HG03175 (cell line): ENCODE measurements around the gene IGFBP4.

Experiments used
- ATAC-seq: cut with Tn5 transposase; IDR thresholded peaks from one replicate; pipeline ENCODE4 v1.9.1; 2021; ENCODE audit warnings: mild to moderate bottlenecking, moderate library complexity; ENCODE audit not compliant: unreplicated experiment

IGFBP4 gene

GRCh38 chr17:40454613-40454995 is 11.4 kb downstream of the IGFBP4 start:
- no peak for ATAC-seq

DNA sequence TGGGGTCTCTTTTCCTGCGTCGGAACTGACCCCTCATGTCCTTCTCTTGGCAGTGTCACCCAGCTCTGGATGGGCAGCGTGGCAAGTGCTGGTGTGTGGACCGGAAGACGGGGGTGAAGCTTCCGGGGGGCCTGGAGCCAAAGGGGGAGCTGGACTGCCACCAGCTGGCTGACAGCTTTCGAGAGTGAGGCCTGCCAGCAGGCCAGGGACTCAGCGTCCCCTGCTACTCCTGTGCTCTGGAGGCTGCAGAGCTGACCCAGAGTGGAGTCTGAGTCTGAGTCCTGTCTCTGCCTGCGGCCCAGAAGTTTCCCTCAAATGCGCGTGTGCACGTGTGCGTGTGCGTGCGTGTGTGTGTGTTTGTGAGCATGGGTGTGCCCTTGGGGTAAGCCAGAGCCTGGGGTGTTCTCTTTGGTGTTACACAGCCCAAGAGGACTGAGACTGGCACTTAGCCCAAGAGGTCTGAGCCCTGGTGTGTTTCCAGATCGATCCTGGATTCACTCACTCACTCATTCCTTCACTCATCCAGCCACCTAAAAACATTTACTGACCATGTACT is 13.2 kb downstream of the IGFBP4 start:
- ATAC-seq = no peak

DNA sequence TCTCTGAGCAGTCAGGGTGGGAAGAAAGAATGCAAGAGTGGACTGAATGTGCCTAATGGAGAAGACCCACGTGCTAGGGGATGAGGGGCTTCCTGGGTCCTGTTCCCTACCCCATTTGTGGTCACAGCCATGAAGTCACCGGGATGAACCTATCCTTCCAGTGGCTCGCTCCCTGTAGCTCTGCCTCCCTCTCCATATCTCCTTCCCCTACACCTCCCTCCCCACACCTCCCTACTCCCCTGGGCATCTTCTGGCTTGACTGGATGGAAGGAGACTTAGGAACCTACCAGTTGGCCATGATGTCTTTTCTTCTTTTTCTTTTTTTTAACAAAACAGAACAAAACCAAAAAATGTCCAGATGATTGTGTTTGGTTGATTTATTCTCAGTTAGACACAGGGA is 14.1 kb downstream of the IGFBP4 start:
- no peak for ATAC-seq

DNA sequence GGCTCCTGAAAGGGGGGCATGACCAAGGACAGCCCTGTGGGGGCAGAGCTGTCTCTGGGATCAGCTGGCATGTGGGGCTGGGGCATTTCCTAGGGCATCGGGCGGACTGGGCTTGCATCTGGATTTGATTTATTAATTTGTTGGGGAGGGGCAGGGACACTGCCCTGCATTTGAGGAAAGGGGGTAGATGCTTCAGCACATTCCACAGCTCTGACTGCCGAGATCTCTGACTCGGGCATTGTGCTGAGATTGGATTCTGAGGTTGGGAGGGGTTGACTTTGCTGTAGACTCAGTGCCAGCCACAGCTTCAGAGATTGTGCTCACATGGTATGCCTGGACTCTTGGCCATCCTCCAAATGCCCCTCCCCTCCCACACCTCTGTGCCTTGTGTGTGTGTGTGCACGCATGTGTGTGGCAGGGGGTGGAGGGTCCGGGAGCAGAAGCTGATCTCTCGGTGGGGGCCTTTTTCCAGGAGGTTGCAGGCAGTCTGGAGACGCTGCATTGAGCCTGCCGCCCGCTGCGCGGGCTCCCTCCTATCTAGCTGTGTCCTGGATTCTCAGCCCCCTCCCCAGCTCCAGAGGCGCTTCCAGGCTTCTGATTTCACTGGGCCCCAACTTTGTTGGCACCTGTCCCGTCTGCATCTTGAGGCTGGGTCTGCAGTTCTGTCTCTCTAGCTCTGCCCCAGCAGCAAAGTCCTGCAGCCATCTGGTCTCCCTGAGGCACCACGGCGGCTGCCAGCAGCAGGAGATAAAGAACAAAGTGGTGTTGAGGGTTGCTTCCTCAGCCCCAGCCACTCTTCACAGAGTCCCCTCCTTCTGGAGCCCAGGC is 14.9 kb downstream of the IGFBP4 start:
- ATAC-seq = no peak

DNA sequence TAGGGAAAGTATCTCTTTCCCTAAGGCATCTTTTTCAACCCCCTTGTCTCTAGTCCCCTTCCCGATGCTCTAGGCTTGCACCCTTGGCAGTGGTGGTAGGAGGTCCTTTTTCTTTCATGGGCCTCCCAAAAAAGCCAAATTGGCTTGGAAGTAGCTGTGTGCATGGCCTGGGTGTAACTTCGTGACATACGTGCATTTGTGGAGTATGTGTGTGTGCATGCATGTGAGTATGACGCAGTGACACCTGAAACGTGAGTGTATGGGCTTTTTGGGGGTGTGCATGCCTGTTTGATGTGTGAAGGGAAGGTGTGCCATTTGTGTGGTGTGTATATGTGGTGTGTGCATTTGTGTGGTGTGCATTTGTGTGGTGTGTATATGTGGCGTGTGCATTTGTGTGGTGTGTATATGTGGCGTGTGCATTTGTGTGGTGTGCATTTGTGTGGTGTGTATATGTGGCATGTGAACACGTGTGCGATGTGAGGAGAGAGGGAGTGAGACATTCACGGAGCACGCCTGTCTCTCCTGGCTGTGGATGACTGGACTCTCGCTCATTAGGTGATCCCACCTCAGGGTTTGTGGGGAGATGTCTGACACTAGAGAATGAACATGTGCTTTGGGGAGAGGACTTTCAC is 15.7 kb downstream of the IGFBP4 start:
- ATAC-seq = no peak

DNA sequence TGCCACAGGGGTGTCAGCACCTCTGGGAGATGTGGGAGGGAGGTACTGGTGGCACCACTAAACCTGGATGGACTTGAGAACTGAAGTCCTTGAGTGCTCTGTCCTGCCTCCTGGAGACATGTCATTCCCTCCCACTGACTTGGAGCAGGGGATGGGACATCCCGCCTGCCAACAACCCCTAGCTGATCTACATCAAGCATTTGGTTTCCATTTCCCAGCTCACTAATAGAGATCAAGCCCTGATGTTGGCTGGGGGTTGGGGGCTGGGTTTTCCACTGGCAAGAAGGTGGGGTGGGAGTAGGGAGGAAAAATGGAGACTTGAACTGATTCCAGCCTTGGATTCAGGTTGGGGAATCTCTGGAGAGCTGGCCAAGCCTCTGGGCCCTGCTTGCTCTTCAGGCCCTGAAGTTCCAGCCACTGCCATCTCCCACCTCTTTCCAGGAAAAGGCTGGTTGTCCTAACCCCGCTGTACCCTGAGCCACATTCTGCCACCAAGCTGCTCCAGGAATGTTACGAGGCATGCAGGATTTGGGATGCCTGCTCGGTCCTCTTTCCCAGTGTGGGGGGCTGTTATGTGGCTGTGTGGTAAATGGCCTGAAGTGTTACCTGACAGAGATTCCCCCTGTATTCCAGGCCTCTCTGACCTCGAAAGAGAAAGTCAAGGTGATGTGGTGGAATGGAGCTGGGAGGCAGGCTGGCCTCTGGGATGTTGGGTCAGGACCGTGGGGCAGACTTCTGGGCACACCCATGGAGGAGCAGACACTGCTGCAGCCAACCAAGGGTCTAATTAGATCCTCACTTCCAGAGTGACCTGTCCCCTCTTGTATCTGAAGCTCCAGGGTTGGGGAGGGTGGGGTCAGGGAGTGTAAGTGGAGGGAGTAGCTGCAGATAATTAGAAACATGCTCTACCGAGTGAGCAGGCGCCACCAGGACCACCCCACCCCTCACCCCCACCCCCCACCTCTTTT is 16.7 kb downstream of the IGFBP4 start:
- no peak for ATAC-seq

GRCh38 chr17:40460604-40460967 is 17.3 kb downstream of the IGFBP4 start:
- no peak for ATAC-seq

- ATAC-seq = no peak
Measured at GRCh38 chr17:40460968-40461731, 17.9 kb downstream of the IGFBP4 start.

GRCh38 chr17:40461732-40462342 is 18.6 kb downstream of the IGFBP4 start:
- ATAC-seq = no peak

DNA sequence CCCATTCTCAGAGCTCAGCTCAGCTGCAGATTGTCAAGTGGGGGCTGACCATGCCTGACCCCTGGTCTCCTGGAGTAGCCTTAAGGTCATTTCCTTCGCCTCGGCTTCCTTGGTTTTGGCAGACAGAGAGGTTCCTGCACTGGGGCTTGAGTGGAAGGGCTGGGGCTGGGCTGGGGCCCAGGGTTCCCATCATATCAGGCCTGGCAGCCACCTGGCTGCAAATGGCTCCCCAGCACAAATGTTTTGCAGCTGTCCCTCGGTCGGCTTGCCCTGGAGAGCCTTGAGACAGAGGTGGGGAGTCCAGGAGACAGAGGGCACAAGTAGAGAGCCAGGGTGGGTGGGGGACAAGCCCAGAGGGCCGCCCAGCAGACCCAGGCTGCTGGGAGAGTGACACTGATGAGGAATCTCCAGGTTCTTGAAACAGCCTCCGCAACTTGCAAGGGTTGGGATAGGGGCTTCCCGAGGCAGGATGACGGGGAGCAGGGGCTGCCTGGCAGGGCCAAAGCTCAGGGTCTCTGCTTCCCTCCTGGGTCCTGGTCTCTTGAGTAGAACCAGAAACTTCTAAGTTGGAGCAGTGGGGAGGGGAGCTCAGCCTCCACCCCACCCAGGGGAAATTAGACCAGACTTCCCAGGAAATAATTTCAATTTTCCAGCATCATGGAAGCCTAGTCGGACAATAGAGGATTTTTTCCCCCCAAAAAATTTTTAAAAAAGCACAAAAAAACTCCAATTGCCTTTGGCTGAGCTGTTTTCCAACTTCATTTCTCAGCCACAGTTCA is 19.3 kb downstream of the IGFBP4 start:
- no peak for ATAC-seq

GRCh38 chr17:40463122-40463550 is 19.9 kb downstream of the IGFBP4 start:
- no peak for ATAC-seq

DNA sequence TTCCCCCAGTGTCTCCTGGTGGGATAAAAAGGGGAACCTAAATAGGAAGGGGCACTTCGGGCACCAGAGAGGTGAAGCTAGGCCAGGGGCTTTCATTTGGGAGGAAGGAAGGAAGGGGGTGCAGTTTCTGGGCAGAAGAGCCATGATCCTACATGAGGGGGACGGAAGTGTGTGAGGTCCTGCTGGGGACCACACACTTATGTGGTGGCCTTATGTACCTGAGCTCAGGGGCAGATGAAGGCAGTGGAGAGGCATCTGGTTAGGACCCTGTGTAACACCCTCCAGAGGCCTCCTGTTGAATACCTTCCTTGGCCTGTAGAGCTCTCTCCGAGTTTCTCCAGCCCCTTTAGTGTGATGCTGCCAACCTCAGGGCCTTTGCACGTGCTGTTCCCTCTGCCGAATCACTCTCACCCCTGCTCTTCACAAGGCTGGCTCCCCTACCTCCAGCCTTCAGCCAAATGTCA is 21.2 kb downstream of the IGFBP4 start:
- no peak for ATAC-seq

DNA sequence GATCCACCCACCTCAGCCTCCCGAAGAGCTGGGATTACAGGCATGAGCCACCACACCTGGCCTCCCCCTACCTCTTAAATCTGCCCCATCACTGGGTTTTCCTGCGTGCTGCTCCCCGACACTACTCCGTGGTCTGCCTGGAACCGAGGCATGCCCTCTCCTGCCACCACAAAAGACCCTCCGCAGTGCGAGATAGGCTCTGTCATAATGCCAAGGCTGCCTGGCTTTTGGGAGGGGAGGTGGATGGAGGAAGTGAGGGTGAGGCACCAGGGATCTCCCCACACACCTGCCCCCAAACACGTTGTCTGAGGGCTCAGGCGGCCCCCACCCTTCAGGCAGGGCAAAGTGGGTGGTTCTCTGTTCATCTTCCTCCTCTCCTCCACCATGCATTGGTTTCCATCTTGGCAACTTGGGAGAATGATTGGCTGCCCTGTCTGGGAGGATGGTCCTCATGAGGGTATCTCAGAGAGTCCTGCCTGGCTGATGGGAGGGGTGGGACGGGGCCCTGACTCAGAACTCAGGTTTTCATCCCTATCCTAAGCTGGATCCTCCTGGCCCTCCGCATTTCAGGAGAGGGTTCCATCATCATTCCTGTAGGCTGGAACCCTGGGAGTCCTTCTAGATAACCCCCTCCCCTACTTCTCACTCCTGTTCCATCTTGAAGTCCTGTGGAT is 23.2 kb downstream of the IGFBP4 start:
- ATAC-seq = no peak

DNA sequence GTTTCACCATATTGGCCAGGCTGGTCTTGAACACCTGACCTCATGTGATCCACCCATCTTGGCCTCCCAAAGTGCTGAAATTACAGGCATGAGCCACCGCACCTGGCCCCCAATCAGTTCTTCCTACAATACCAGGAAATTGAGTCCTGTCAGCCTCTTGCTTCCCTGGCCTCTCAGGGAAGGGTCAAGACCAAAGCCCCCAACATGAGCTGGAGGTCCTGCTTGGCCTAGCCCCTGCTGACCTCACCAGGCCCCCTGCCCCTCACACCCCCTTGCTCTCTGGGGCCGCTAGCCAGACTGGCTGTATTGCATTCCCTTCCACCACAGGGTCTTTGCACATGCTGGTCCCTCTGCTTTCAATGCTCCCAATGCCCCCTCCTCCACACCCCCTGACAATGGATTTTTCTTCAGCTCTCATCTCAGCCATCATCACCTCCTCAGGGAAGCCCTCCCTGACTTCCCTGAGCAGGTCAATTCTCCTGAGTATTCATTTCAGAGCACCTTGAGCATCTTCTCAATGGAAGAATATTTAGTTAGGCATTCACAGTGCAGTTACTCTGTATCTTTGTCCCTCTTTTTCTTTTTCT is 24.1 kb downstream of the IGFBP4 start:
- no peak for ATAC-seq

- ATAC-seq = no peak
Measured at GRCh38 chr17:40468560-40468959, 25.3 kb downstream of the IGFBP4 start.

- ATAC-seq = no peak
Measured at GRCh38 chr17:40469805-40470675, 26.8 kb downstream of the IGFBP4 start.
